ENCODE measurements around the gene CIZ1. TPM values are rescaled to one million over a fixed set of nuclear protein-coding genes. Genes with fewer than 3 reads are reported as not detected.

The CIZ1 gene
- total and polyA plus RNA-seq, 10 of the 15 experiments (the other 5 are each of a cell fraction or from before 2014, with no cell fraction given): 1.8 to 91.6 (median 35.4) TPM

- ATAC-seq (no peak), FAIRE-seq (no peak)
- RAD21 ChIA-PET (ENCODE audit: unreplicated experiment): interaction anchor here (1.0 to 2.4 kb wide), 7 partner anchors 9 to 173 kb away, joined by 4 to 11 read pairs (median 7); no protein-coding TSS in a partner anchor
- TF ChIP-seq REST (IDR thresholded peaks at IDR 0.05; ENCODE audit: low read depth, low read length): no peak
- no peak for TF ChIP-seq RCOR1 (conservative IDR thresholded peaks at IDR 0.05; ENCODE audit: low read depth, low read length)
- TF ChIP-seq ZNF687 (IDR thresholded peaks at IDR 0.05): no peak
- TF ChIP-seq SMC3 (IDR thresholded peaks at IDR 0.05; ENCODE audit: borderline replicate concordance, low read length): no peak
- TF ChIP-seq EGR1 (IDR thresholded peaks at IDR 0.05; ENCODE audit: borderline replicate concordance in 1 of 2, low read depth in 2 of 2, low read length in 2 of 2): 0 out of 3 replicates have a peak, but pooled peaks of 1 of the 2 experiments have one; percentile 10
- no peak for TF ChIP-seq YBX1 (IDR thresholded peaks at IDR 0.05)
- 0 out of 2 replicates have a peak, but pooled peaks have one; percentile 47 for TF ChIP-seq DPF2 (IDR thresholded peaks at IDR 0.05)
- no peak for TF ChIP-seq WRNIP1 (IDR thresholded peaks at IDR 0.05; ENCODE audit: borderline replicate concordance, low read depth, low read length)
- 0 out of 2 replicates have a peak, but pooled peaks have one; percentile 42 for TF ChIP-seq CHD4 (IDR thresholded peaks at IDR 0.05)
- TF ChIP-seq ZNF274 (IDR thresholded peaks at IDR 0.05; ENCODE audit: insufficient read depth, insufficient read length): no peak
- no peak for TF ChIP-seq IRF3 (IDR thresholded peaks at IDR 0.05)
- no peak for TF ChIP-seq PAX8 (IDR thresholded peaks at IDR 0.05)
Observed at GRCh38 chr9:128116104-128117083, 75.0 kb downstream of the CIZ1 start.

More at GRCh38 chr9:128116104-128117083, 75.0 kb downstream of the CIZ1 start:
- Histone ChIP-seq H3K4me2 (ENCODE audit: control insufficient read depth, insufficient read depth) (peak overlapping the region; percentile 31; the same call in 1 of the 2 replicates), H3K79me2 (ENCODE audit: control insufficient read depth, insufficient read depth, low read length) (no peaks in the 10 kb centered on the region), H3K36me3 (ENCODE audit: control insufficient read depth in 2 of 2, insufficient read depth in 2 of 2, low read length in 1 of 2) (peaks cover 9 to 10% of the 10 kb centered on the region in 2 experiments; a peak in 3 of 4 replicates), H3K4me1 (ENCODE audit: control insufficient read depth, insufficient read depth, low read length) (peaks cover 23% of the 10 kb centered on the region), H3K9ac (ENCODE audit: control insufficient read depth, insufficient read depth, low read length) (no peak overlapping the region), H4K20me1 (ENCODE audit: control insufficient read depth, insufficient read depth) (no peaks in the 10 kb centered on the region), H3K4me3 (no peak overlapping the region), H3K9me3 (replicated peaks; ENCODE audit: control insufficient read depth, insufficient read depth, low read length) (no peaks in the 10 kb centered on the region), H3K27ac (ENCODE audit: control insufficient read depth, insufficient read depth) (peak overlapping the region; percentile 61), H3K27me3 (replicated peaks in 1 of 2; ENCODE audit: control insufficient read depth in 2 of 2, insufficient read depth in 2 of 2, low read length in 1 of 2) (no peaks in the 10 kb centered on the region), H2AFZ (ENCODE audit: control insufficient read depth, low read depth, low read length) (no peak overlapping the region)
- POLR2A ChIA-PET: interaction anchor here (0.9 to 2.8 kb wide), 6 partner anchors 8 to 179 kb away, joined by 3 to 10 read pairs (median 4); partner anchors contain the start of gene DPM2
- intact Hi-C loops (cut with micrococcal nuclease; ENCODE audit: unreplicated experiment): loop anchor here (1.0 kb wide), 1 partner anchor 173 kb away; no protein-coding TSS in a partner anchor
- 86% methylated on average over 15 of the region's 16 CpGs for WGBS (ENCODE audit: insufficient coverage, insufficient replicate concordance, low lambda C conversion rate, missing lambda C conversion rate)
- no TSS peak for BruUV-seq (replicated peaks)
- no peak for DNase-seq (ENCODE audit: low read depth, low spot score)
- in situ Hi-C loops (cut with MboI): no loop called here
- CTCF ChIA-PET: interaction anchor here (0.6 to 6.1 kb wide), 25 partner anchors 10 to 304 kb away, joined by 3 to 84 read pairs (median 5); partner anchors contain the start of gene PTGES2
- SMC1A ChIA-PET (ENCODE audit: uncharacterized antibody, unreplicated experiment): interaction anchor here (0.6 to 3.3 kb wide), 12 partner anchors 9 to 161 kb away, joined by 3 to 11 read pairs (median 4); no protein-coding TSS in a partner anchor
